ENCODE data around the gene ZNF333. TPM values are rescaled to one million over a fixed set of nuclear protein-coding genes. Genes with fewer than 3 reads are reported as not detected.
"Not testable (repeated sequence)": the region's sequence is repeated elsewhere in the genome, so short reads cannot be mapped to it uniquely, and the experiment has no call there.

Gene ZNF333
- polyA plus RNA-seq, 2 of the 4 experiments (the other 2 are of a cell fraction) = 3.5 to 5.7 TPM

GRCh38 chr19:14764401-14764800 is 74.6 kb downstream of the ZNF333 start (continued):
- TF ChIP-seq RAD21 (conservative IDR thresholded peaks at IDR 0.05 in 1 of 2, IDR thresholded peaks at IDR 0.05 in 1 of 2) (no peak), ZFP36 (IDR thresholded peaks at IDR 0.05; ENCODE audit: borderline replicate concordance, partially characterized antibody) (no peak), MYC (IDR thresholded peaks at IDR 0.05; ENCODE audit: borderline replicate concordance, low read length) (no peak)

GRCh38 chr19:14765403-14765802 is 75.6 kb downstream of the ZNF333 start:
- H3K4me3 ChIP-seq; H3K4me1 ChIP-seq; POLR2A ChIA-PET; FAIRE-seq; H3K4me2 ChIP-seq; DNase-seq (ENCODE audit: low read depth in 1 of 2, low spot score in 1 of 2); ATAC-seq; H3K9me3 ChIP-seq; H3K27ac ChIP-seq: not testable (repeated sequence)
- 80% methylated on average over 9 of the region's 18 CpGs for WGBS (ENCODE audit: missing lambda C conversion rate)
- CTCF ChIA-PET = interaction anchor here (1.1 kb wide), 1 partner anchor 11 kb away, joined by 3 read pairs; no protein-coding TSS in a partner anchor

- 76% methylated on average over 10 of the region's 15 CpGs for WGBS (ENCODE audit: missing lambda C conversion rate)
- H3K4me1 ChIP-seq; DNase-seq (ENCODE audit: low read depth in 1 of 2, low spot score in 1 of 2); H3K4me2 ChIP-seq; H3K27ac ChIP-seq; H3K4me3 ChIP-seq; FAIRE-seq; H3K9me3 ChIP-seq; POLR2A ChIA-PET: not testable (repeated sequence)
- CTCF ChIA-PET = interaction anchor here (1.1 kb wide), 1 partner anchor 11 kb away, joined by 3 read pairs; no protein-coding TSS in a partner anchor
- 0 out of 6 replicates have a peak, but pooled peaks of 1 of the 2 experiments have one; percentile 39 for ATAC-seq
Observed at GRCh38 chr19:14765841-14766240, 76.0 kb downstream of the ZNF333 start.

- no peaks in the 10 kb centered on the region for H3K4me1 ChIP-seq
- FAIRE-seq (no peak), ATAC-seq (no peak), DNase-seq (ENCODE audit: low read depth in 1 of 2, low spot score in 1 of 2) (no peak)
- CTCF ChIA-PET = no interaction called here
- TF ChIP-seq FOXS1 (CRISPR knock-in tag; IDR thresholded peaks at IDR 0.05) (no peak), POLR2AphosphoS2 (conservative IDR thresholded peaks at IDR 0.05; ENCODE audit: low read length) (no peak), RNF2 (IDR thresholded peaks at IDR 0.05; ENCODE audit: borderline replicate concordance, low read depth) (no peak), JUNB (IDR thresholded peaks at IDR 0.05) (no peak), HOXB13 (CRISPR knock-in tag; IDR thresholded peaks at IDR 0.05; ENCODE audit: low read depth) (no peak), RAD21 (conservative IDR thresholded peaks at IDR 0.05 in 1 of 2, IDR thresholded peaks at IDR 0.05 in 1 of 2) (no peak)
- no peaks in the 10 kb centered on the region for H3K9me3 ChIP-seq
- no peak overlapping the region for H3K4me2 ChIP-seq
- WGBS (ENCODE audit: missing lambda C conversion rate) = 41% methylated on average over 2 of the region's 2 CpGs
- no peak overlapping the region for H3K27ac ChIP-seq
- POLR2A ChIA-PET = no interaction called here
- no peak overlapping the region for H3K4me3 ChIP-seq
Observed at GRCh38 chr19:14767466-14767971, 77.7 kb downstream of the ZNF333 start.

GRCh38 chr19:14768001-14768400 is 78.2 kb downstream of the ZNF333 start:
- no peak overlapping the region for H3K4me2 ChIP-seq
- no peak overlapping the region for H3K4me3 ChIP-seq
- H3K9me3 ChIP-seq = no peaks in the 10 kb centered on the region
- no peak overlapping the region for H3K27ac ChIP-seq
- TF ChIP-seq TFCP2L1 (CRISPR knock-in tag; IDR thresholded peaks at IDR 0.05) (no peak), ZNF302 (CRISPR knock-in tag; IDR thresholded peaks at IDR 0.05) (no peak), BCL3 (IDR thresholded peaks at IDR 0.05) (no peak), FOXS1 (CRISPR knock-in tag; IDR thresholded peaks at IDR 0.05) (no peak), CTCF (IDR thresholded peaks at IDR 0.05) (no peak), ATOH8 (CRISPR knock-in tag; IDR thresholded peaks at IDR 0.05; ENCODE audit: low read depth) (no peak), MAX (IDR thresholded peaks at IDR 0.05) (no peak), EP300 (IDR thresholded peaks at IDR 0.05) (no peak), REST (IDR thresholded peaks at IDR 0.05) (no peak), SREBF2 (IDR thresholded peaks at IDR 0.05) (no peak), RNF2 (IDR thresholded peaks at IDR 0.05; ENCODE audit: borderline replicate concordance, low read depth) (no peak), RAD21 (conservative IDR thresholded peaks at IDR 0.05 in 1 of 2, IDR thresholded peaks at IDR 0.05 in 1 of 2) (no peak), POLR2AphosphoS2 (conservative IDR thresholded peaks at IDR 0.05; ENCODE audit: low read length) (no peak), KDM5A (IDR thresholded peaks at IDR 0.05) (no peak), HDAC2 (IDR thresholded peaks at IDR 0.05) (no peak), HEYL (CRISPR knock-in tag; IDR thresholded peaks at IDR 0.05) (no peak)
- WGBS (ENCODE audit: missing lambda C conversion rate) = 17% methylated on average over 1 of the region's 2 CpGs
- ChIA-PET POLR2A (no interaction called here), CTCF (no interaction called here)
- ATAC-seq (no peak), DNase-seq (ENCODE audit: low read depth in 1 of 2, low spot score in 1 of 2) (no peak), FAIRE-seq (no peak)
- no peaks in the 10 kb centered on the region for H3K4me1 ChIP-seq

All from A549 (cell line).